GM20000 (cell line): ENCODE results near the gene ARHGEF6.

ENCODE experiments used
- DNase-seq: peaks from one replicate; pipeline ENCODE4 v3.0.0; 2012; ENCODE audit warnings: low spot score
- CTCF ChIP-seq: IDR thresholded peaks from 2 replicates; pipeline ENCODE4 v1.5.1; 2012; ENCODE audit warnings: mild to moderate bottlenecking, control low read depth; ENCODE audit errors: extremely low read depth, missing control alignments

The ARHGEF6 gene

GRCh38 chrX:136662976-136663375, 117.8 kb downstream of the ARHGEF6 start:
- DNase-seq, result no peak
- TF ChIP-seq CTCF, result no peak

GRCh38 chrX:136662104-136662503, 118.6 kb downstream of the ARHGEF6 start:
- TF ChIP-seq CTCF, result no peak
- no peak for DNase-seq

- no peak for DNase-seq
- TF ChIP-seq CTCF, result no peak
These were observed 119.8 kb downstream of the ARHGEF6 start for GRCh38 chrX:136660896-136661295.

- no peak for DNase-seq
- TF ChIP-seq CTCF, result no peak
These were observed 121.6 kb downstream of the ARHGEF6 start for GRCh38 chrX:136659174-136659573.

- no peak for TF ChIP-seq CTCF
- DNase-seq, result no peak
These were observed 122.6 kb downstream of the ARHGEF6 start for GRCh38 chrX:136658151-136658550.

GRCh38 chrX:136656361-136656964, 124.3 kb downstream of the ARHGEF6 start:
- DNase-seq, result no peak
- no peak for TF ChIP-seq CTCF

GRCh38 chrX:136652822-136653723, 127.7 kb downstream of the ARHGEF6 start:
- no peak for TF ChIP-seq CTCF
- no peak for DNase-seq
